ENCODE results near the gene RIPPLY3. TPM values are rescaled to one million over a fixed set of nuclear protein-coding genes. Genes with fewer than 3 reads are reported as not detected.

The RIPPLY3 gene
- total and polyA plus RNA-seq, 2 of the 13 experiments (the other 11 are each of a cell fraction or from before 2014, with no cell fraction given) = 0.09 to 2.9 TPM

DNA sequence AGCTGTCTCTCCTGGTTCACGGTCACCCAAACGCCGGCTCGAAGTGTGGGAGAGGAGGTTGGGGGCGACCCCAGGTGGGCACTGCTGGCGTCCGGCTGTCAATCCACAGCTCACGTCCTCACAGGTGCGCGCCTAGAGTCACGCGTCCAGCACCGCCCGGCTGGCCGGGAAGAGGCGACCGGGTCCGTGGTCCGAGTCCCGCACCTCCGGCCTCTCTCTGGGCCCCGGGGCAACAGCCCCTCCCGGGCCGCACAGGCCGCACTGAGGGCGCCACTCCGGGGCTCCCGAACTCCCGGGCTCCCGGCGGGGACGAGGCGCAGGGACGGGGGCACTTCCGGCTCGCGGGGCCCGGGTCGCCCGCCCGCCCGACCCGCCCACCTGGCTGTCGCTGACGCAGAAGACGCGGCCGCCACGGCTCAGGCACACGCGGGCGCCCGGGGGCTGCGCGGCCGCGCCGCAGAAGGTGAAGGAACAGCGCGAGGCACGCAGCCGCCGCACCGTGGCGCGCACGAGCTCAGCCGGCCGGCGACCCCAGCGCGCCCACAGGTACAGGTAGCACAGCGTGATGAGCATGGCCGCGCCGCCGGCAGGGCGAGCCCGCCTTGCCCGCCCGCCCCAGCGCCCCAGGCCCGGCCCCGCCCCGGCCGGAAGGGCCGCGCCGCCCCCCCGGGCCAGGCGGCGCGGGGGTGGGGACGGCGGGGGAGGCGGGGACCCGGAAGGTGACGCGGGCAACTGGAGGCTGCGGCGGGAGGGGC is 40.3 kb upstream of the RIPPLY3 start, which contains the start of gene HLCS (continued):
- TF ChIP-seq SMC3 (IDR thresholded peaks at IDR 0.05; ENCODE audit: low read length) = no peak
- TF ChIP-seq, protein P1, sequence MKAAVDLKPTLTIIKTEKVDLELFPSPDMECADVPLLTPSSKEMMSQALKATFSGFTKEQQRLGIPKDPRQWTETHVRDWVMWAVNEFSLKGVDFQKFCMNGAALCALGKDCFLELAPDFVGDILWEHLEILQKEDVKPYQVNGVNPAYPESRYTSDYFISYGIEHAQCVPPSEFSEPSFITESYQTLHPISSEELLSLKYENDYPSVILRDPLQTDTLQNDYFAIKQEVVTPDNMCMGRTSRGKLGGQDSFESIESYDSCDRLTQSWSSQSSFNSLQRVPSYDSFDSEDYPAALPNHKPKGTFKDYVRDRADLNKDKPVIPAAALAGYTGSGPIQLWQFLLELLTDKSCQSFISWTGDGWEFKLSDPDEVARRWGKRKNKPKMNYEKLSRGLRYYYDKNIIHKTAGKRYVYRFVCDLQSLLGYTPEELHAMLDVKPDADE (CRISPR knock-in tag; IDR thresholded peaks at IDR 0.05) = no peak
- TF ChIP-seq, protein P2, sequence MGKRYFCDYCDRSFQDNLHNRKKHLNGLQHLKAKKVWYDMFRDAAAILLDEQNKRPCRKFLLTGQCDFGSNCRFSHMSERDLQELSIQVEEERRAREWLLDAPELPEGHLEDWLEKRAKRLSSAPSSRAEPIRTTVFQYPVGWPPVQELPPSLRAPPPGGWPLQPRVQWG (CRISPR knock-in tag; IDR thresholded peaks at IDR 0.05; ENCODE audit: borderline replicate concordance, low read depth) = no peak
- no peak for TF ChIP-seq SRSF4 (IDR thresholded peaks at IDR 0.05; ENCODE audit: low read depth, low read length, poor library complexity, severe bottlenecking)
- TF ChIP-seq, protein P3, sequence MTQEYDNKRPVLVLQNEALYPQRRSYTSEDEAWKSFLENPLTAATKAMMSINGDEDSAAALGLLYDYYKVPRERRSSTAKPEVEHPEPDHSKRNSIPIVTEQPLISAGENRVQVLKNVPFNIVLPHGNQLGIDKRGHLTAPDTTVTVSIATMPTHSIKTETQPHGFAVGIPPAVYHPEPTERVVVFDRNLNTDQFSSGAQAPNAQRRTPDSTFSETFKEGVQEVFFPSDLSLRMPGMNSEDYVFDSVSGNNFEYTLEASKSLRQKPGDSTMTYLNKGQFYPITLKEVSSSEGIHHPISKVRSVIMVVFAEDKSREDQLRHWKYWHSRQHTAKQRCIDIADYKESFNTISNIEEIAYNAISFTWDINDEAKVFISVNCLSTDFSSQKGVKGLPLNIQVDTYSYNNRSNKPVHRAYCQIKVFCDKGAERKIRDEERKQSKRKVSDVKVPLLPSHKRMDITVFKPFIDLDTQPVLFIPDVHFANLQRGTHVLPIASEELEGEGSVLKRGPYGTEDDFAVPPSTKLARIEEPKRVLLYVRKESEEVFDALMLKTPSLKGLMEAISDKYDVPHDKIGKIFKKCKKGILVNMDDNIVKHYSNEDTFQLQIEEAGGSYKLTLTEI (CRISPR knock-in tag; conservative IDR thresholded peaks at IDR 0.05) = no peak
- TF ChIP-seq RXRB (CRISPR knock-in tag; IDR thresholded peaks at IDR 0.05; ENCODE audit: borderline replicate concordance) = no peak
- no peak for TF ChIP-seq PRMT3 (CRISPR knock-in tag; IDR thresholded peaks at IDR 0.05; ENCODE audit: borderline replicate concordance, low read depth)
- no peak for TF ChIP-seq KLF13 (CRISPR knock-in tag; IDR thresholded peaks at IDR 0.05)
- TF ChIP-seq ZMYM3 (CRISPR knock-in tag; IDR thresholded peaks at IDR 0.05) = no peak; the same call in 1 of the 2 replicates
- no peak for TF ChIP-seq MAF1 (CRISPR knock-in tag; IDR thresholded peaks at IDR 0.05; ENCODE audit: borderline replicate concordance)
- TF ChIP-seq YEATS2 (CRISPR knock-in tag; IDR thresholded peaks at IDR 0.05; ENCODE audit: borderline replicate concordance) = no peak
- TF ChIP-seq ZNF547 (CRISPR knock-in tag; IDR thresholded peaks at IDR 0.05) = no peak
- TF ChIP-seq NR2C2 (CRISPR knock-in tag; IDR thresholded peaks at IDR 0.05; ENCODE audit: borderline replicate concordance) = peak; percentile 58
- no peak for TF ChIP-seq ZNF570 (CRISPR knock-in tag; IDR thresholded peaks at IDR 0.05; ENCODE audit: borderline replicate concordance)
- peak; percentile 82; the same call in 1 of the 2 replicates for TF ChIP-seq ZNF788 (CRISPR knock-in tag; IDR thresholded peaks at IDR 0.05; ENCODE audit: borderline replicate concordance)
- no peak for TF ChIP-seq TOE1 (CRISPR knock-in tag; IDR thresholded peaks at IDR 0.05)
- no peak for TF ChIP-seq TRIM24 (CRISPR knock-in tag; IDR thresholded peaks at IDR 0.05)
- TF ChIP-seq GLI4 (CRISPR knock-in tag; IDR thresholded peaks at IDR 0.05; ENCODE audit: borderline replicate concordance) = no peak
- TF ChIP-seq ZNF883 (CRISPR knock-in tag; IDR thresholded peaks at IDR 0.05; ENCODE audit: not compliant biosample characterization) = peak; percentile 48
- no peak for TF ChIP-seq ZNF432 (CRISPR knock-in tag; IDR thresholded peaks at IDR 0.05; ENCODE audit: borderline replicate concordance)
- TF ChIP-seq PHF21A (CRISPR knock-in tag; IDR thresholded peaks at IDR 0.05) = peak; percentile 27; the same call in 1 of the 2 replicates
- TF ChIP-seq ZNF781 (CRISPR knock-in tag; IDR thresholded peaks at IDR 0.05; ENCODE audit: borderline replicate concordance, not compliant biosample characterization) = peak; percentile 22
- TF ChIP-seq, protein P4, sequence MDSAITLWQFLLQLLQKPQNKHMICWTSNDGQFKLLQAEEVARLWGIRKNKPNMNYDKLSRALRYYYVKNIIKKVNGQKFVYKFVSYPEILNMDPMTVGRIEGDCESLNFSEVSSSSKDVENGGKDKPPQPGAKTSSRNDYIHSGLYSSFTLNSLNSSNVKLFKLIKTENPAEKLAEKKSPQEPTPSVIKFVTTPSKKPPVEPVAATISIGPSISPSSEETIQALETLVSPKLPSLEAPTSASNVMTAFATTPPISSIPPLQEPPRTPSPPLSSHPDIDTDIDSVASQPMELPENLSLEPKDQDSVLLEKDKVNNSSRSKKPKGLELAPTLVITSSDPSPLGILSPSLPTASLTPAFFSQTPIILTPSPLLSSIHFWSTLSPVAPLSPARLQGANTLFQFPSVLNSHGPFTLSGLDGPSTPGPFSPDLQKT (CRISPR knock-in tag; IDR thresholded peaks at IDR 0.05; ENCODE audit: borderline replicate concordance) = no peak
- TF ChIP-seq, protein P5, sequence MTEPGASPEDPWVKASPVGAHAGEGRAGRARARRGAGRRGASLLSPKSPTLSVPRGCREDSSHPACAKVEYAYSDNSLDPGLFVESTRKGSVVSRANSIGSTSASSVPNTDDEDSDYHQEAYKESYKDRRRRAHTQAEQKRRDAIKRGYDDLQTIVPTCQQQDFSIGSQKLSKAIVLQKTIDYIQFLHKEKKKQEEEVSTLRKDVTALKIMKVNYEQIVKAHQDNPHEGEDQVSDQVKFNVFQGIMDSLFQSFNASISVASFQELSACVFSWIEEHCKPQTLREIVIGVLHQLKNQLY (CRISPR knock-in tag; IDR thresholded peaks at IDR 0.05) = no peak
- no peak; the same call in 1 of the 2 replicates for TF ChIP-seq ELF3 (CRISPR knock-in tag; IDR thresholded peaks at IDR 0.05)

All from HepG2 (cell line).